22Rv1 (cell line): ENCODE results near the gene EDC4.

Experiments used
- ZFX ChIP-seq: fragments of 450-650 bp; IDR thresholded peaks from 2 replicates; pipeline ENCODE4 v1.6.1; 2017; ENCODE audit warnings: antibody characterized with exemption, borderline replicate concordance
- TF ChIP-seq, protein P1 (sequence below): fragments of 450-650 bp; IDR thresholded peaks from 2 replicates; pipeline ENCODE4 v1.5.1; 2017; ENCODE audit warnings: mild to moderate bottlenecking

DNA sequence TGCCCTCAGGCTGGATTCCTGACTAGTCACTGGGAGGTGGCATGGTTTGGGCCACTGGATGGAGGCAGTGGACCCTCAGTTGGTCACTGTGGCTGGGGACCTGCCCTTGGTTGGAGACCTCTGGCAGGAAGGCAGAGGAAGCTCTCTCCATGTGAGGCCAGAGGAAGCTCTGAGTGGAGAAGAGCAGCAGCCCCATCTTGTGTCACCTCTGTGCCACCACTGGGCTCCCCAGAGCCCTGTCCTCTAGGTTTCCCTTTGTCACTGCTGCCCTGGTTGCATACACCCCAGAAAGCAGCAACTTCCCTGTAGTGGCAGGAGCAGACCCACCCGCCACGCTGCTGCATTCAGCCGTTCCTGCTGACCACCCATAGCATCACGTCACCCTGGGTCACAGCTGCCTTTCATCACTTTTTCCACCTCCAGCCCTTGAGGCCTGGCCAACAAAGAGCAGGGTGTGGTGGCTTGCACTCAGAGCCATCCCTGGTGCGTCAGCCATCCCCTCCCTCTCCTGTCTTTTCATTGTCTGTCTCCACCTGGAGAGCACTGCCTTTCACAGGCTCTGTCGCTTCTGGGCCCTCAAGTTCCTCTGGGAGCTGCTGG is 46.9 kb downstream of the EDC4 start:
- TF ChIP-seq, protein P1, sequence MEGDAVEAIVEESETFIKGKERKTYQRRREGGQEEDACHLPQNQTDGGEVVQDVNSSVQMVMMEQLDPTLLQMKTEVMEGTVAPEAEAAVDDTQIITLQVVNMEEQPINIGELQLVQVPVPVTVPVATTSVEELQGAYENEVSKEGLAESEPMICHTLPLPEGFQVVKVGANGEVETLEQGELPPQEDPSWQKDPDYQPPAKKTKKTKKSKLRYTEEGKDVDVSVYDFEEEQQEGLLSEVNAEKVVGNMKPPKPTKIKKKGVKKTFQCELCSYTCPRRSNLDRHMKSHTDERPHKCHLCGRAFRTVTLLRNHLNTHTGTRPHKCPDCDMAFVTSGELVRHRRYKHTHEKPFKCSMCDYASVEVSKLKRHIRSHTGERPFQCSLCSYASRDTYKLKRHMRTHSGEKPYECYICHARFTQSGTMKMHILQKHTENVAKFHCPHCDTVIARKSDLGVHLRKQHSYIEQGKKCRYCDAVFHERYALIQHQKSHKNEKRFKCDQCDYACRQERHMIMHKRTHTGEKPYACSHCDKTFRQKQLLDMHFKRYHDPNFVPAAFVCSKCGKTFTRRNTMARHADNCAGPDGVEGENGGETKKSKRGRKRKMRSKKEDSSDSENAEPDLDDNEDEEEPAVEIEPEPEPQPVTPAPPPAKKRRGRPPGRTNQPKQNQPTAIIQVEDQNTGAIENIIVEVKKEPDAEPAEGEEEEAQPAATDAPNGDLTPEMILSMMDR: no peak
- TF ChIP-seq ZFX: no peak
